HPDE6-E6E7 (cell line): ENCODE results near the gene C2orf81.
"Not testable (repeated sequence)": the region's sequence is repeated elsewhere in the genome, so short reads cannot be mapped to it uniquely, and the experiment has no call there.

Experiments
- DNase-seq: peaks from one replicate; pipeline ENCODE4 v3.0.0; 2011; ENCODE audit warnings: missing footprints; ENCODE audit errors: extremely low spot score

Gene C2orf81

DNA sequence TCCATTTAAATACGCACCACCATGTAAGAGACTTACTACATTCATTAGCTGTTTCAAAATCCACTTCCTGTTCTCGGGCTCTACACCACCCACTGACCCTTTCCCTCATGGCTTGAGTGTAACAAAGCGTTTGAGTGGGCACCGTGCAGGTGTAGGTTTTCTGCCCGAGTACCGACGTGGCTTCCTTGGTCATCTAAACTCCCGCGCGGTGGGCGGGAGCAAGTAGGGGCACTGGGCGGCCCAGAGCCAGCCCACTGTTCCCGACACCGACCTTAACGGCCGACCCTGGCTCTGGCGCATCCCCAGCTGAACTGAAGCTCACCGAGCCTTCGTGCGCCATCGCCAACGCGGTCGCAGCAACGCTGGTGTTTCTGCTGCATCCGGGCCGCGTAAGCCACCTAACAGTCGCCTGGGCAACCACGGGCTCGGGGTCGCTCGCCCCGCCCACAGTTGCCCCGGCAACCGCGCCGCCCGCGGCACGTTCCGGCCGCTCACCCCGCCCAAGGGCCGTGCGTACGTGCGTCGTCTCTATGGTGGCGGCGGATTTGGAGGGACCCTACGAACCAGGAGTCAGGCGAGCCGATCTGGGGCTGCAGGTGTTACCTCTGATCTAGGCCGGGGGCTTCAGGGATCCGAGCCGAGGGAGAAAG lies at the start of gene C2orf81, which contains the start of gene WDR54:
Gene C2orf81 (minus strand): TSS at position 399 of the 650 bp plus-strand sequence. CDS start 59 bp downstream, at position 340.
Gene WDR54 (plus strand): TSS at position 510 of the 650 bp plus-strand sequence. CDS start 424 bp downstream, outside the sequence.
- peak; percentile 60 for DNase-seq

DNA sequence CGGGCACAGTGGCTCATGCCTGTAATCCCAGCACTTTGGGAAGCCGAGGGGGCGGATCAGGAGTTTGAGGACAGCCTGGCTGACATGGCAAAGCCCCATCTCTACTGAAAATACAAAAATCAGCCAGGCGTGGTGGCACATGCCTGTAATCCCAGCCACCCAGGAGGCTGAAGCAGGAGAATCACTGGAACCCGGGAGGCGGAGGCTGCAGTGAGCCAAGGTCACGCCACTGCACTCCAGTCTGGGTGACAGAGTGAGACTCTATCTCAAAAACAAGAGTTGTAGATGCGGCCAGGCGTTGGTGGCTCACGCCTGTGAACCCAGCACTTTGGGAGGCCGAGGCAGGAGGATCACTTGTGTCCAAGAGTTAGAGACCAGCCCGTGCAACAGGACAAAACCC lies 49.3 kb upstream of the C2orf81 start:
- not testable (repeated sequence) for DNase-seq

DNA sequence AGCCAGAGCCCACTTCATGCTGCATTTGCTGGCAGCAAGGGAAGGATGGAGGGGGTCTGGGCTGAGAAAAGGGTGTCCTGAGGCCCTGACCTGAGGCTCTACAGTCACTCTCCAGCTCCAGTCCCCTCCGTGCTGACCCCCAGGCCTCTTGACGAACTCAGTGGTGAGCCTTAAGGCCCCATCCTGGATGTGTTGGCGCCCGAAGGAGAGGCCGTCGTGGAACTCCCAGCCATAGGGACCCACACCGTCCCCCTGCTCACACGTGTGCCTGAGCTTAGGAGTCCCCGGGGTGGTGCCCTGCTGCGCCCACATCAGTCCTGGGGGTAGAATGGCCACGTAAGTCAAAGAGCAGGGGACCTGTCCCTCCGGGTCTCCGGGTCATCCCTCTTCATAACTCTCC lies 43.0 kb upstream of the C2orf81 start:
- DNase-seq = no peak

DNA sequence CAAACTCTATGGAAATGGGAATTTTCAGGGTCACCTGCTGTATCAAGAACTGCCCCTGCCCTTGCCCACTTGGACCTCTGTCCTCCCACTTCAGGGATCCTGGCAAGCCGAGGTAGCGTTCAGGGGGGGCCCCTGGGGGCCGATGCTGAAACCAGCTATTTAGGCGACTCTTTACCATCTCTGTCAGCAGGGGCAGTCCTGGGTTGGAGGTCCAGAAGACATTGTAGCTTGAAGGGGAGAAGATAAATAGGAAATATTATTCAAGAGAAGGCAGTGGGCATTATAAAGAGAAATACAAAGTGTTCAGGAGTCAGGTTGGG lies 41.3 kb upstream of the C2orf81 start:
- no peak for DNase-seq

DNA sequence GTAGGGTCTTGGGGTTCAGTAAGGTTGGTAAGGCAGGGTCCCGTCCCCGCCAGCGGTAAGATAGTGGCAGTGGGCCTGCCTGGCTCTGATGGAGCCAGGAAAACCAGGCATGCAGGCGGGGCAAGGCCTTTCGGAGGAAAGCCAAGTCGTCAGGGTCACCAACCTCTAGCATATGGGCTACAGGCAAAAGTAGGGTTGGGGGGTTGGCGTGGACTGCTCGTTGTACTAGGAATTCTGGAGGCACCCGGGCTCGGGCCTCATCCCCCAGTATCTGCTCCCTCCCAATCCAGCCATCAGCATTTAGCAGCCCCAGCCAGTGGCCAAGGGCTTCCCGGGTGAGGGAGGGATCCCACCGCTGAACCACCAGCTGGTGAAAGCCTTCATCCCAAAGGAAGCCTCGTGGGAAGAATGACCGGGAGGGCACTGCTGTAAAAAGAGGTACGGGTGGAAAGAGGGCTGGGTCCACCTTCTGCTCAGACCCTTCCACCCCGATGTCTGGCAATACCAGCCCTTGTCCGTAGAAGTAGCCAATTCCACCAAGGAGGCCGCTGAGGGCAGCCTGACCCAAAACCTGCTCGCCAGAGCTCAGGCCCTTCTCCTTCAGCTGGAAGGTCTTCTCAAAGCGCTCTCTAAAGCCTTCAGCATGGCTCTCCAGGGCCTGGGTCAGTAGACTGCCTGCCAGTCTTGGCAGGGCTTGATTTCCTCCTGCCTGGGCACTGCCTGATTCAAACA lies 40.8 kb upstream of the C2orf81 start:
- DNase-seq = no peak

DNA sequence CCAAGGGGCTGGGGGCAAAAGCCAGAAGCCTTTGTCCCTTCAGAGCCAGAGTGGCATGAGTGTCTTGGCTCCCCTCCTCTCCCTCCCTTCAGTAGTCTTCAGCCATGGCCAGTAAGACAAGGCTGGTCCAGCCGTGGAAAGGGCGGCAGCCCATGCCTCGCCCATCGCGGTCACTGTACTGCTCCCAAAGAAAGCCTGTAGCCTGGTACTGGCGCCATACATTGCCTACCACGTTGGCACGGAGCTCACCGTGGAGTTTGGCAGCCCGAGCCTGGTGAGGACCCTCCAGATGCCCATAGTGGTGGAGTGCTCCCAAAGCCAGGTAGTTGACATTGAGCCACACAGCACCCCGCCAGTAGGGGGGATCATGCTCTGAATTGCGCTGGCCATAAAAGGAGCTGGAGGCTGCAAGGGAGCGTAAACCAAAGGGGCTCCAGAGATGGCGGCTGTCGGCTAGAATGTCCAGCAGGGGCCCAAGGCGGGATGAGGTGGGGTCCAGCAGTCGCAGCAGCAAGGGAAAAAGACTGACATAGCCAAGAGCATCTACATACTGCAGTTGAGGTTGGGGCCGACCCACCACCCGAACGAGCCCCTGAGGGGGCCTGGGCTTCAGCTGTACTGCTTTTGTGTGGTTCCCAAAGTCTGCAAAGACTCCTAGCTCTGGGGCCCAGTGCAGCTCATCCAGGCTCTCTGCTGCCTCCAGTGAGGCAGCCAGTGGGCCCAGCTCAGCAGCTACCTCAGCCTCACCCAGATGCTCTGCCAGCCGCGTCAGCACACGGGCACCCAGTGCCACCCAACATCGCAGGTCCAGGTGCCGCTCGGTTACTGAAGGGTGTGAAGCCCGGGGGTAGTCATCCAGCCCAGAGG lies 40.0 kb upstream of the C2orf81 start:
- DNase-seq = no peak

DNA sequence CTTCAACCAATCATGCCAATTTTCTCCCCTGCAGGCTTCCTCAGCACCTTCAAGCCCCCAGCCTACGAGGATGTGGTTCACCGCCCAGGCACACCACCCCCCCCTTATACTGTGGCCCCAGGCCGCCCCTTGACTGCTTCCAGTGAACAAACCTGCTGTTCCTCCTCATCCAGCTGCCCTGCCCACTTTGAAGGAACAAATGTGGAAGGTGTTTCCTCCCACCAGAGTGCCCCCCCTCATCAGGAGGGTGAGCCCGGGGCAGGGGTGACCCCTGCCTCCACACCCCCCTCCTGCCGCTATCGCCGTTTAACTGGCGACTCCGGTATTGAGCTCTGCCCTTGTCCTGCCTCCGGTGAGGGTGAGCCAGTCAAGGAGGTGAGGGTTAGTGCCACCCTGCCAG lies 38.8 kb upstream of the C2orf81 start:
- DNase-seq = not testable (repeated sequence)

DNA sequence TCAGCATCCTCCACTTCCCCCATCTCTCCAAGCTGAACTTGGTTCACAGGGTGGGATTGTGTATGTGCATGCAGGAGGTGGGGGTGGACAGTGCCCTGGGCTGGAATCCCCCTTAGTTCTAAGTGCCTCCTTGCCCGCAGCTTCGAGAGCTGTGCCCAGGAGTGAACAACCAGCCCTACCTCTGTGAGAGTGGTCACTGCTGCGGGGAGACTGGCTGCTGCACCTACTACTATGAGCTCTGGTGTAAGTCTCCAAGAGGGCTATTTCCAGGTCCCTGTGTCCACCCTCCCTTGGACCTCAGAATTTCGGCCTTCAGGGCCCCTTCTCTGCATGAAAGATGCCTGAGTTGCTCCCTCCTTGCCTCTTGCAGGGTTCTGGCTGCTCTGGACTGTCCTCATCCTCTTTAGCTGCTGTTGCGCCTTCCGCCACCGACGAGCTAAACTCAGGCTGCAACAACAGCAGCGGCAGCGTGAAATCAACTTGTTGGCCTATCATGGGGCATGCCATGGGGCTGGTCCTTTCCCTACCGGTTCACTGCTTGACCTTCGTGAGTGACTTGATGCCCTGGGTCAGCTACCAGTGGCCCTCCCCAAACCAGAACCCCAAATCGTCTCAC lies 38.2 kb upstream of the C2orf81 start:
- not testable (repeated sequence) for DNase-seq

DNA sequence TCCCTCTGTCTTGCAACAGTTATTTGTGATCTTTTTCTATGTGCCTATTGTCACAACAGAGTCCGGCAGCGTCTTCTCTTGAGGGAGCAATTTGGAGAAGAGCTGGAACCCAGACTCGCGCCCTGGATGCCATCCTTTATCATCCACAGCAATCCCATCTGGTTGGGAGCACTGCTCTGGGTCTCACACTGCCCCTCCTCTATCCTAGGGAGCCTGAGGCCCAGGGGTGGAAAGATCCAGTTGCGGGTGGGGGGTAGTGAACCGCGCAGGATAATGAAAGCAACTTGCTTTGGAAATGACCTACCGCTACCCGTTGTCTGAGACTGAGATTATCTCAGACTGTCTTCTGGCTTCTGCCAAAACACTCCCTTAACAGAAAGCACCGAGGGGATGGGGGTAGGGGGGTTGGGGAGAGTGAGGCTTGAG lies 37.5 kb upstream of the C2orf81 start:
- no peak for DNase-seq

DNA sequence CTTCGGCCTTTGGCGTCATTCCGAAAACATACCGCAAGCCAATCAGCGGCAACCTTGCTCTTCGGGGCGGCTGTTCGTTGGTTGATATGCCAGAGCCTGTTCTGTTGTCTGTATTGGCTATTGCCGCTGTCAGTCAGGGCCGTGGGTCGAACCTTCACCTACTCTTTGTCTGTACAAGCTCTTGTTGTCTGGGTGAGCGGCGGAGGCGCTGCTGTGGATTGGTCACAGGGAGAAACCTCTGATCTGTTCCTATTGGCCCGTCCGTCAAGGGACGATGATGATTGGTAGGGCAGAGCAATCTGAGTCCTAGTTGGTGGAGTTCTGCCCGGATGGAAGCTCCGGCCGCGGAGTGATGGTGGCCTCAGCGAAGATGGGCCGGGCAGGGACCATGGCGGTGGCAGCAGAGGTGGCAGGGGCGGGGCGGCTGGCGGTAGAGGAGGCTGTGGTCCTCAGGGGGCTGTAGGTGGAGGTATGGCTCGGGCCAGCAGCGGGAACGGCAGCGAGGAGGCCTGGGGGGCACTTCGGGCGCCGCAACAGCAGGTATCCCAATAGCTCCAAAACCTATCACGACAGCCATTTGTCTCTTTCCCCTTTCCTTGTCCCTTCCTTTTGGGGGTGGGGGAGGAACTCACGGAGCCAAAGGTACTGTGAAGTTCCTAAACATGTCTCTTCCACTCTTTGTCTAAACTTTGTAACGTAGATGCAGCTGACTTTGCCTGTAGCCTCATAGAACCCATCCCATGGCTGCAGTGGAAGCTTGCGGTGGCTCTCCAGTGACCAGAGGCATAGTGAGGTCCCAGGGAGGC lies 36.9 kb upstream of the C2orf81 start, which contains the start of gene WBP1:
Gene WBP1 (plus strand): TSS at position 307 of the 806 bp plus-strand sequence. CDS start 165 bp downstream, at position 472.
- DNase-seq = peak; percentile 98

DNA sequence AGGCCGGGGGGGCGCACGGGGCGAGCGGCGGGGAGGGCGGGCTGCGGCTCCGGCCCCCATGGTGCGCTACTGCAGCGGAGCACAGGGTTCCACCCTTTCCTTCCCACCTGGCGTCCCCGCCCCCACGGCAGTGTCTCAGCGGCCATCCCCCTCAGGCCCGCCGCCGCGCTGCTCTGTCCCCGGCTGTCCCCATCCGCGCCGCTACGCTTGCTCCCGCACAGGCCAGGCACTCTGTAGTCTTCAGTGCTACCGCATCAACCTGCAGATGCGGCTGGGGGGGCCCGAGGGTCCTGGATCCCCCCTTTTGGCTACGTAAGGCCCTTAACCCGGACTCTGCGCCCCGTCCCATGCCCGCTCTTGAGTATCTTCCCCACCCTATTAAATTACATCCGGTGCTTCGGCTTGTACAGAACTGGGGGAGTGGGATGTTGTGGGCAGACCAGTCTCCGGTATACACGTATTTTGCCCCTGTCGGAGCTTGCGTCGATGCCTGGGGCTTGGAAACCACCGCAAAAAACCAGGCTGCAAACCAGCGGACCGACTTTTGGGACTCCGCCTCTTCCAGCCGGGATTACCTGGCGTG lies 36.2 kb upstream of the C2orf81 start:
- DNase-seq = no peak

DNA sequence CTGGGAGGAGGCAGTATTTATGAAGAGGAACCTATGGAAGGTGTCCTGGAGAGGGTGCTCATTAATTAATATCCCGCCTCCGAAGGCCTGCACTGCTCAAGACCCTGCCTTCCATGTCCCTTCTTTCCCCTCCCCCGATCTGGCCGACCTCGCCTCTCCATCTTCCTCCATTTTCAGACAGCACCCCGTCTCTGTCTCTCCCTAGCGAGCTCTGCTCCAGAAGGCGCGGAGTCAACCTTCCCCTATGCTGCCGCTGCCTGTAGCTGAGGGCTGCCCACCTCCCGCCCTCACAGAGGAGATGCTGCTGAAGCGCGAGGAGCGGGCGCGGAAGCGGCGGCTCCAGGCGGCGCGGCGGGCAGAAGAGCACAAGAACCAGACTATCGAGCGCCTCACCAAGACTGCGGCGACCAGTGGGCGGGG lies 35.7 kb upstream of the C2orf81 start:
- DNase-seq = no peak

DNA sequence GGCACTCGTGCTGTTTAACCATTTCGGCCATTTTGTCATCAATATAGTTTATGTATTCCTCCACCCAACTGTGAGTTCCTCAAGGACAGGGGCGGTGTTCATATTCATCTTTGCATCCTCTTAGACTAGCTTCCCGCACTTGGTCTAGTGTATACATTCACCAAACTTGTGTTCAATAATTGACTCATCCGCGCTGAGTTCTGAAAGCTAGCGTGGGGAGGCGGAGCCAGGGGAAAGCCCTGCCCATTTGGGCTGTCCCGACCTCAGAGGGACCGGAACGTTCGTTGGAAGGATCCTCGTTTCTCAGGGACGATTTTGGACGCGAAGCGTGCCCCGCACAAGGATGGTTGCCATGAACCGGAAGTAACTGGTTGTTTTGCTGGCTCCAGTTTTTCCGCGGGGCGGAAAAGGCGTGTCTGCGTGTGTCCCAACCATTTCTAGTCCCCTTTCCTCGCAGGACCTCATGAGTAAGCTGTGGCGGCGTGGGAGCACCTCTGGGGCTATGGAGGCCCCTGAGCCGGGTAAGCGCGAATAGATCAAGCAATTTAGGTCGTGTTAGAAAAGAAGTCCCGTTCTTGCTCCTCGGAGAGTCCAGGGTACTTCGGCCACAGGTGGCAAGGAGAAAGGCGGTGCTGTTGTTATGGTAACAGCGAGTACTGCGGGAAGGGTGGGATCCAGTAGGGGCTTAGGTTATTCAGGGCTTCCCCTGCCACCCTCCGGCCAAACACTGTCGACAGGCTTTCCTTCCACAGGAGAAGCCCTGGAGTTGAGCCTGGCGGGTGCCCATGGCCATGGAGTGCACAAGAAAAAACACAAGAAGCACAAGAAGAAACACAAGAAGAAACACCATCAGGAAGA lies 33.5 kb upstream of the C2orf81 start, which contains the start of gene INO80B:
Gene INO80B (plus strand): TSS at position 434 of the 858 bp plus-strand sequence. CDS start 30 bp downstream, at position 464.
- peak; percentile 86 for DNase-seq

DNA sequence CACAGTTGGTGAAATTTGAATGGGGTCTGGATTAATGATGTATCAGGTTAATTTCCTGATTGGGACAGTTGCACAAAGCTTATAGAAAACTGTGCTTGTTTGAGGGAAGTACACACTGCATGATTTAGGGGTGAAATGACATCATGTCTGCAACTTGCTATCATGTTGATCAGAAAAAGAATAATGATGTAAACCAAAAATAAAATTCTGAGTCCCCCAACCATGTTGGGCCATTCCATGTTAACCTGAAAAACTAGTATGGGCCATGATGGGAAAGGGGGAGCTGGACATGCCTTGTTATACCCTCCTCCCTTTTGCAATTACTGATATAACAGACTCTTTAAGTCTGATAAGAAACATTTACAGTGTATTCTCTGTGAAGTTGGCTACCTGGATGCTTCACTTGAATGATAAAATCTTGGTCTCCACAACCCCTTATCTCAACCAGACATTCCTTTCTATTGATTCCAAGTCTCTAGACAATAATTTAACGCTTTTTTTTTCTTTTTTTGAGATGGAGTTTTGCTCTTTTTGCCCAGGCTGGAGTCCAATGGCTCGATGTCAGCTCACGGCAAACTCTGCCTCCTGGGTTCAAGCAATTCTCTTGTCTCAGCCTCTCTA lies 29.3 kb upstream of the C2orf81 start:
- no peak for DNase-seq

DNA sequence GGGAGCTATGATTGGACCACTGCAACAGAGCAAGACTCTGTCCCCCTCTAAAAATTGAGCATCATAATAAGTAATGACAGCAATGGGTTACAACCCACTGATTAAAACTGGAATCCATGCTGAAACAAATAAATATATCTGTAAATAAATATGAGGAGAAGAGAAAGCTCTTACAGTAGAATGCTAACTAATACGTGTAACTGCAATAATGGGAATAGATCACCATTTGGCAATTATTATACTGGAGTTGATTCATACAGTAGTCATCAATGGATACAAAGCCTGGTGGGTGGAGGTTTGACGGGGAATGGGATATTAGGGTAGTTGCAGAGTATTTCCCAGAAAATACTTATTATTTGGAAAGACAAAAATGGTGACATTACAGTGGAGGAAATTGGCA lies 27.4 kb upstream of the C2orf81 start:
- DNase-seq = no peak

DNA sequence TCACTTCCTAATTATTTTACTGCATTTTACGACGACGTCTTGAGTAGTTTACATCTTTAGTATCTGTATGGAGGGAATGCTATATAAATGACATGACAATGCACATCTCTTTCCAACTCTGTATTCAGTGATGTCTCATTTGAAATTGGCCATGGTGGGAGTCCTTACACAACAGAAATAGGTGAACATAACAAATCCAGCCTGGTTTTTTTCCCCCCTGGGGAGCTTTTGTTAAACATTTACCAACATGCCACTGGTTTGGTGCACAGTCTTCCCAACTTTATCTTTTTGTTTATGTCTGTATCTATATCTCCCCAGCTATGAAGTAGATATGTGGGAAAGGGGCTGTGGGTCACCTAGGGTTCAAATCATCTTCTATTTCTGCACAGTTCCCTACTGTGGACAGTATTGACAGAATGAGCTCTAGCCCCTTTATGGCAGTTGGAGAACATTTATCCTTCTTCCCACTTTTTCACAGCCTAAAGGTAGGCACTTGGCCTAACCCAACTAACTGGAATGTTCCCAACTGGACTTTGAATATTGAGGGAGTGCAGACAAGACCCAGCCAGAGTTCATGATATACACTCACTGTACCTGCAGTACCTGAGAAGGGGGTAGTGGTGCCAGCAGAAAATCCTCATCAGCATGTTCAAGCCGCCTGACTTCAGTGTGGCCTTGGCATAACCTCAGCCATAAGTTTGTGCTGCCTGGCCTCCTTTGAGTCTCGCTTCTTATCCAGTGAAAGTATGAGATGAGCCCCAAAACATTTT lies 26.0 kb upstream of the C2orf81 start:
- no peak for DNase-seq

DNA sequence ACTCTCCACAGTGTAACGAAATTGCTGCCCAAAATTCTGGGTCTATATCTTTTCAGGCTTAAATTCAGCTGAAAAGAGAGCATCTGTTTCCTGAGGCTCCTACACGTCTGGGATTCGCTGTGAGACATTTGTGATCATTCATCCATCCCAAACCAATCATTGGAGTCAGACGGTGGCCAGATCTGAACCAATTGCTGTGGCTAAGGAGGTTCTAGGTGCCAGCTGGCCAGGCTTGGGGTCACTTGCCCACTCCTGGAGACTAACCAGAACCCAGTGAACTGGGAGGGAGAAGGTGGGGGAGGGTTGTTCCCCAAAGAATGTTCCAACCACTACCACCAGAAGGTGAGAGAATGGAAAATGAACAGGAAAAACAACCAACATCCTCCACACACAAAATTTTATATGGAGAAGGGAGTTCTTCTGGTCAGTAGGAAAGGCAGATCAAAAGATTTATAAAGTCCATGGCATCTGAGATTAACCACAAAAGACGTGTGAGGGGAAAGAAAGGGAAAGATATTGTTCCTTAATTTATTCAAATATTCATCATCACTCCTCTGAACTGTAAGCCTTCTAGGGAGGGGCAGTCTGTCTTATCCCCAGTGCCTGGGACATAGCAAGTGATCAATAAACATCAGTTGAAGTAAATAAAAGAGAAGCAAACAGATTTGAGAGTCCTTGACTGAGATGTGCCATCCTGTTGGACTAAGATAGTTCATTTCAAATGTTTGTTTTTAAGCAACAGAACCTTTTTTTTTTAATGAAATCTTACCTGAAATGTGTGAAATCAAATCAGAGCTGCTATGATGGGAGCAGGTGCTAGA lies 23.3 kb upstream of the C2orf81 start:
- no peak for DNase-seq
